Endothelial cell of hepatic sinusoid (primary cell): ENCODE results near the gene ROCK2.

Experiments
- in situ Hi-C: cut with HindIII; loops from 2 replicates; pipeline ENCODE4 v1.10.0; 2017; ENCODE audit warnings: low sequenced_read_pairs

The ROCK2 gene

GRCh38 chr2:11159574-11160170 lies 184.8 kb downstream of the ROCK2 start:
- in situ Hi-C loops = loop anchor here (5.0 kb wide), 1 partner anchor 48 kb away; no protein-coding TSS in a partner anchor

- in situ Hi-C loops = no loop called here
These were observed 185.4 kb downstream of the ROCK2 start for GRCh38 chr2:11158916-11159573.

GRCh38 chr2:11157731-11158130 lies 186.7 kb downstream of the ROCK2 start:
- in situ Hi-C loops = no loop called here

- in situ Hi-C loops = no loop called here
These were observed 187.1 kb downstream of the ROCK2 start for GRCh38 chr2:11157296-11157695.

GRCh38 chr2:11156396-11157075 lies 187.9 kb downstream of the ROCK2 start:
- in situ Hi-C loops = no loop called here

GRCh38 chr2:11155381-11156035 lies 188.9 kb downstream of the ROCK2 start, which contains the start of gene SLC66A3:
Gene SLC66A3 (plus strand): TSS chr2:11155467. CDS start chr2:11155547, 80 bp downstream.
- in situ Hi-C loops = no loop called here

GRCh38 chr2:11154923-11155380 lies 189.5 kb downstream of the ROCK2 start:
- in situ Hi-C loops = no loop called here

- in situ Hi-C loops = no loop called here
These were observed 190.2 kb downstream of the ROCK2 start for GRCh38 chr2:11154016-11154922.

- in situ Hi-C loops = no loop called here
These were observed 191.8 kb downstream of the ROCK2 start for GRCh38 chr2:11152591-11152990.

GRCh38 chr2:11147263-11147662 lies 197.2 kb downstream of the ROCK2 start:
- in situ Hi-C loops = no loop called here

GRCh38 chr2:11146076-11146475 lies 198.4 kb downstream of the ROCK2 start:
- in situ Hi-C loops = no loop called here

GRCh38 chr2:11145350-11145749 lies 199.1 kb downstream of the ROCK2 start:
- in situ Hi-C loops = no loop called here

GRCh38 chr2:11144738-11145079 lies 199.7 kb downstream of the ROCK2 start:
- in situ Hi-C loops = no loop called here

- in situ Hi-C loops = no loop called here
These were observed 200.2 kb downstream of the ROCK2 start for GRCh38 chr2:11144077-11144737.

- in situ Hi-C loops = no loop called here
These were observed 201.4 kb downstream of the ROCK2 start for GRCh38 chr2:11142987-11143386.

- in situ Hi-C loops = no loop called here
These were observed 202.1 kb downstream of the ROCK2 start for GRCh38 chr2:11142330-11142729.

GRCh38 chr2:11141319-11141718 lies 203.1 kb downstream of the ROCK2 start:
- in situ Hi-C loops = no loop called here

- in situ Hi-C loops = no loop called here
These were observed 203.9 kb downstream of the ROCK2 start for GRCh38 chr2:11140492-11140891.

- in situ Hi-C loops = loop anchor here (5.0 kb wide), 1 partner anchor 278 kb away; no protein-coding TSS in a partner anchor
These were observed 210.1 kb downstream of the ROCK2 start for GRCh38 chr2:11134349-11134748.

- in situ Hi-C loops = loop anchor here (5.0 kb wide), 1 partner anchor 278 kb away; no protein-coding TSS in a partner anchor
These were observed 210.5 kb downstream of the ROCK2 start for GRCh38 chr2:11133936-11134320.
